ENCODE data around the gene ACO1.

- no peak for TF ChIP-seq CTCF (conservative IDR thresholded peaks at IDR 0.05; ENCODE audit: low read length)
- no peak for TF ChIP-seq EZH2phosphoT487 (IDR thresholded peaks at IDR 0.05; ENCODE audit: borderline replicate concordance)
Measured at GRCh38 chr9:32345243-32345642, 39.2 kb upstream of the ACO1 start.

All from Loucy (cell line).